A549 (cell line): ENCODE measurements around the gene GLE1.

Source experiments
- CHD2 ChIP-seq: fragments of 150-350 bp; IDR thresholded peaks from 2 replicates; pipeline ENCODE4 v1.6.1; 2014; ENCODE audit warnings: low read length; ENCODE audit not compliant: partially characterized antibody
- CTCF ChIP-seq: fragments of >200 bp; sonication (Bioruptor Twin); formaldehyde crosslinking; IDR thresholded peaks from 3 replicates; pipeline ENCODE4 v1.5.1; 2016
- FOSL2 ChIP-seq, 2 experiments: fragments of 450-650 bp in 1 of 2; fragments of >200 bp in 1 of 2; sonication (Bioruptor Twin) in 1 of 2; formaldehyde crosslinking; IDR thresholded peaks; 2 replicates each; pipeline versions ENCODE4 v1.5.0 to v1.6.1; 2016 to 2020; ENCODE audit warnings: mild to moderate bottlenecking in 1 of 2, moderate library complexity in 1 of 2
- HOXB5 ChIP-seq: fragments of 250-450 bp; sonication (Bioruptor Pico); IDR thresholded peaks from 2 replicates; pipeline ENCODE4 v1.5.0; 2020; ENCODE audit warnings: mild to moderate bottlenecking, moderate library complexity
- MAZ ChIP-seq: fragments of 150-350 bp; IDR thresholded peaks from 2 replicates; pipeline ENCODE4 v1.6.1; 2014; ENCODE audit warnings: antibody characterized with exemption, low read depth, low read length, borderline replicate concordance
- POLR2A ChIP-seq: IDR thresholded peaks from 2 replicates; pipeline ENCODE4 v1.6.1; 2012; ENCODE audit warnings: mild to moderate bottlenecking, low read length
- RAD21 ChIP-seq, 2 experiments: fragments of >200 bp in 1 of 2; sonication (Bioruptor Twin) in 1 of 2; formaldehyde crosslinking in 1 of 2; IDR thresholded peaks in 1 of 2; conservative IDR thresholded peaks in 1 of 2; 2 replicates in 1 of 2; 3 replicates in 1 of 2; pipeline ENCODE4 v1.6.1; 2012 to 2018; ENCODE audit warnings: inconsistent platforms in 1 of 2
- TFCP2L1 ChIP-seq: fragments of 250-450 bp; sonication (Bioruptor Pico); IDR thresholded peaks from 2 replicates; pipeline ENCODE4 v1.5.0; 2021; ENCODE audit warnings: mild to moderate bottlenecking

GRCh38 chr9:128479262-128479661, 25.3 kb upstream of the GLE1 start:
- no peak for TF ChIP-seq POLR2A
- TF ChIP-seq MAZ: no peak
- TF ChIP-seq TFCP2L1 (CRISPR knock-in tag): no peak
- no peak for TF ChIP-seq RAD21 (conservative IDR thresholded peaks at IDR 0.05 in 1 of 2, IDR thresholded peaks at IDR 0.05 in 1 of 2)
- no peak for TF ChIP-seq HOXB5 (CRISPR knock-in tag)
- TF ChIP-seq FOSL2 (IDR thresholded peaks at IDR 0.05): no peak
- no peak for TF ChIP-seq FOSL2 (CRISPR knock-in tag; IDR thresholded peaks at IDR 0.05)
- no peak for TF ChIP-seq CTCF
- no peak for TF ChIP-seq CHD2
